GM23248 (cell line): Measurements from ENCODE around the gene ACOT7. TPM values are rescaled to one million over a fixed set of nuclear protein-coding genes. Genes with fewer than 3 reads are reported as not detected.
A peak's percentile ranks its signal among the peaks of the same experiment; 100 is the strongest.

Source experiments
- DNase-seq: peaks from one replicate; pipeline ENCODE4 v3.0.0-alpha.2; 2015
- H2AFZ ChIP-seq: fragments of 200-600 bp; sonication (generic); 2 replicates; pipeline ENCODE4 v1.6.1; 2016; ENCODE audit warnings: antibody characterized with exemption
- H3F3A ChIP-seq: fragments of 200-600 bp; sonication (generic); 2 replicates; pipeline ENCODE4 v1.6.1; 2016; ENCODE audit warnings: mild to moderate bottlenecking, antibody characterized with exemption, mixed run types; ENCODE audit not compliant: insufficient read depth
- H3K27ac ChIP-seq: fragments of 200-600 bp; sonication (generic); 2 replicates; pipeline ENCODE4 v1.5.1; 2016; ENCODE audit warnings: mild to moderate bottlenecking
- H3K27me3 ChIP-seq: fragments of 200-600 bp; sonication (generic); replicated peaks from 2 replicates; pipeline ENCODE4 v1.6.1; 2016; ENCODE audit warnings: mild to moderate bottlenecking; ENCODE audit not compliant: insufficient read depth
- H3K36me3 ChIP-seq: fragments of 200-600 bp; sonication (generic); 2 replicates; pipeline ENCODE4 v1.6.1; 2016; ENCODE audit warnings: low read depth, mild to moderate bottlenecking
- H3K4me1 ChIP-seq: fragments of 200-600 bp; sonication (generic); 2 replicates; pipeline ENCODE4 v1.6.1; 2016; ENCODE audit warnings: mild to moderate bottlenecking; ENCODE audit not compliant: insufficient read depth
- H3K4me2 ChIP-seq: fragments of 200-600 bp; sonication (generic); one replicate; pipeline ENCODE4 v1.6.1; 2016; ENCODE audit warnings: mild to moderate bottlenecking; ENCODE audit not compliant: unreplicated experiment
- H3K4me3 ChIP-seq: fragments of 200-600 bp; sonication (generic); 2 replicates; pipeline ENCODE4 v1.5.1; 2016; ENCODE audit warnings: mild to moderate bottlenecking
- H3K79me2 ChIP-seq: fragments of 200-600 bp; sonication (generic); 2 replicates; pipeline ENCODE4 v1.6.1; 2016; ENCODE audit warnings: mild to moderate bottlenecking; ENCODE audit not compliant: insufficient read depth
- H3K9ac ChIP-seq: fragments of 200-600 bp; sonication (generic); 2 replicates; pipeline ENCODE4 v1.6.1; 2016; ENCODE audit warnings: mild to moderate bottlenecking
- H3K9me2 ChIP-seq: fragments of 200-600 bp; sonication (generic); 2 replicates; pipeline ENCODE4 v1.6.1; 2016; ENCODE audit warnings: mixed run types, mild to moderate bottlenecking, moderate library complexity; ENCODE audit not compliant: insufficient read depth
- H3K9me3 ChIP-seq: fragments of 200-600 bp; sonication (generic); one replicate; pipeline ENCODE4 v1.6.1; 2017; ENCODE audit warnings: low read depth
- H4K20me1 ChIP-seq: fragments of 200-600 bp; sonication (generic); 2 replicates; pipeline ENCODE4 v1.6.0; 2016; ENCODE audit not compliant: insufficient read depth
- EZH2 ChIP-seq: fragments of 200-600 bp; sonication (generic); IDR thresholded peaks from 2 replicates; pipeline ENCODE4 v1.6.1; 2018; ENCODE audit warnings: antibody characterized with exemption, mild to moderate bottlenecking; ENCODE audit not compliant: insufficient read depth, poor library complexity, severe bottlenecking
- EZH2phosphoT487 ChIP-seq: fragments of 200-600 bp; sonication (generic); IDR thresholded peaks from 2 replicates; pipeline ENCODE4 v1.6.1; 2018; ENCODE audit warnings: antibody characterized with exemption, moderate library complexity, mild to moderate bottlenecking, low read depth; ENCODE audit not compliant: insufficient read depth
- WGBS, 2 experiments: methylation state at CpG; one replicate each; pipeline ENCODE4 v1.1.6; 2015 to 2017; ENCODE audit warnings: low lambda C conversion rate in 2 of 2, low coverage in 1 of 2; ENCODE audit errors: missing lambda C conversion rate in 2 of 2; 5-methylcytosine and 5-hydroxymethylcytosine counted together
- in situ Hi-C: fragments of 300-500 bp; cut with MboI; formaldehyde crosslinking; loops from 2 replicates; pipeline ENCODE4 v1.15.0; 2020
- polyA plus RNA-seq: library from polyadenylated mRNA; unstranded; fragments of >200 nt; fragmentation: Nextera tagmentation; extraction: Ambion mirVana; gene quantifications from 2 replicates; pipeline ENCODE4 v1.2.1, GENCODE V29; 2016
- total RNA-seq: library from RNA; depleted of rRNA; stranded (reverse); fragments of >200 nt; shearing (Covaris generic); gene quantifications from 2 replicates; pipeline ENCODE4 v1.2.3, GENCODE V29; 2014

Gene ACOT7
- total and polyA plus RNA-seq, 2 experiments from 2014 or later = 25.7 to 74.7 TPM

GRCh38 chr1:6265151-6265550 is 128.4 kb downstream of the ACOT7 start:
- H3K9me2 ChIP-seq = no peaks in the 10 kb centered on the region
- H3K27me3 ChIP-seq = no peaks in the 10 kb centered on the region
- H3K36me3 ChIP-seq = no peaks in the 10 kb centered on the region
- 88 to 91% methylated on average over 14 to 15 of the region's 15 CpGs for WGBS, 2 experiments
- 0 out of 2 replicates have a peak, but pooled peaks cover 6% of the 10 kb centered on the region for H3F3A ChIP-seq
- TF ChIP-seq EZH2phosphoT487 (no peak), EZH2 (no peak)
- H3K9ac ChIP-seq = no peak overlapping the region
- no peak overlapping the region for H3K4me3 ChIP-seq
- peaks cover 19% of the 10 kb centered on the region for H3K4me1 ChIP-seq
- H3K79me2 ChIP-seq = no peaks in the 10 kb centered on the region
- H3K27ac ChIP-seq = no peak overlapping the region
- H2AFZ ChIP-seq = no peak overlapping the region
- H3K4me2 ChIP-seq = no peak overlapping the region
- in situ Hi-C loops = no loop called here
- no peaks in the 10 kb centered on the region for H4K20me1 ChIP-seq
- no peak for DNase-seq
- H3K9me3 ChIP-seq = no peaks in the 10 kb centered on the region

GRCh38 chr1:6263716-6264115 is 129.9 kb downstream of the ACOT7 start:
- TF ChIP-seq EZH2 = no peak
- no peak for TF ChIP-seq EZH2phosphoT487
- WGBS, 2 experiments = 37 to 39% methylated on average over 7 of the region's 7 CpGs
- H3K4me2 ChIP-seq = no peak overlapping the region
- H2AFZ ChIP-seq = no peak overlapping the region
- no peak overlapping the region for H3K9ac ChIP-seq
- H3K9me2 ChIP-seq = no peaks in the 10 kb centered on the region
- no peaks in the 10 kb centered on the region for H3K79me2 ChIP-seq
- H3F3A ChIP-seq = 0 out of 2 replicates have a peak, but pooled peaks cover 6% of the 10 kb centered on the region
- H3K4me1 ChIP-seq = peaks cover 19% of the 10 kb centered on the region
- no peaks in the 10 kb centered on the region for H3K27me3 ChIP-seq
- H3K27ac ChIP-seq = no peak overlapping the region
- H3K9me3 ChIP-seq = no peaks in the 10 kb centered on the region
- H4K20me1 ChIP-seq = no peaks in the 10 kb centered on the region
- H3K4me3 ChIP-seq = no peak overlapping the region
- in situ Hi-C loops = no loop called here
- peak; percentile 58 for DNase-seq
- H3K36me3 ChIP-seq = no peaks in the 10 kb centered on the region

GRCh38 chr1:6262555-6263420 is 130.8 kb downstream of the ACOT7 start:
- Histone ChIP-seq H3F3A (0 out of 2 replicates have a peak, but pooled peaks cover 5% of the 10 kb centered on the region), H3K27ac (no peak overlapping the region), H3K79me2 (no peaks in the 10 kb centered on the region), H3K9me2 (no peaks in the 10 kb centered on the region), H2AFZ (0 out of 2 replicates have a peak overlapping the region, but pooled peaks have one; percentile 5), H4K20me1 (no peaks in the 10 kb centered on the region), H3K9me3 (no peaks in the 10 kb centered on the region), H3K4me1 (peaks cover 13% of the 10 kb centered on the region), H3K4me3 (no peak overlapping the region), H3K36me3 (no peaks in the 10 kb centered on the region), H3K27me3 (no peaks in the 10 kb centered on the region), H3K9ac (no peak overlapping the region), H3K4me2 (no peak overlapping the region)
- DNase-seq = peak; percentile 63
- 40 to 51% methylated on average over 24 to 25 of the region's 25 CpGs for WGBS, 2 experiments
- no peak for TF ChIP-seq EZH2
- no peak for TF ChIP-seq EZH2phosphoT487
- in situ Hi-C loops = no loop called here

GRCh38 chr1:6261615-6261995 is 132.0 kb downstream of the ACOT7 start:
- Histone ChIP-seq H3K4me2 (peak overlapping the region; percentile 39), H2AFZ (no peak overlapping the region)
- in situ Hi-C loops = no loop called here

More at GRCh38 chr1:6261615-6261995, 132.0 kb downstream of the ACOT7 start:
- Histone ChIP-seq H3K27ac (no peak overlapping the region), H3K27me3 (no peaks in the 10 kb centered on the region), H3K4me3 (peak overlapping the region; percentile 66), H3K9me2 (no peaks in the 10 kb centered on the region), H3F3A (no peaks in the 10 kb centered on the region), H4K20me1 (no peaks in the 10 kb centered on the region), H3K9me3 (no peaks in the 10 kb centered on the region), H3K36me3 (no peaks in the 10 kb centered on the region), H3K9ac (no peak overlapping the region), H3K79me2 (no peaks in the 10 kb centered on the region), H3K4me1 (peaks cover 8% of the 10 kb centered on the region; the same call in 1 of the 2 replicates)
- 21 to 23% methylated on average over 9 to 15 of the region's 15 CpGs for WGBS, 2 experiments
- DNase-seq = no peak
- no peak for TF ChIP-seq EZH2
- no peak for TF ChIP-seq EZH2phosphoT487
